GM23248 (cell line): ENCODE data around the gene FRK. TPM values are rescaled to one million over a fixed set of nuclear protein-coding genes. Genes with fewer than 3 reads are reported as not detected.
"Not testable (repeated sequence)": the region's sequence is repeated elsewhere in the genome, so short reads cannot be mapped to it uniquely, and the experiment has no call there.

Source experiments
- DNase-seq: peaks from one replicate; pipeline ENCODE4 v3.0.0-alpha.2; 2015
- H2AFZ ChIP-seq: fragments of 200-600 bp; sonication (generic); 2 replicates; pipeline ENCODE4 v1.6.1; 2016; ENCODE audit warnings: antibody characterized with exemption
- H3F3A ChIP-seq: fragments of 200-600 bp; sonication (generic); 2 replicates; pipeline ENCODE4 v1.6.1; 2016; ENCODE audit warnings: mild to moderate bottlenecking, antibody characterized with exemption, mixed run types; ENCODE audit not compliant: insufficient read depth
- H3K27ac ChIP-seq: fragments of 200-600 bp; sonication (generic); 2 replicates; pipeline ENCODE4 v1.5.1; 2016; ENCODE audit warnings: mild to moderate bottlenecking
- H3K27me3 ChIP-seq: fragments of 200-600 bp; sonication (generic); replicated peaks from 2 replicates; pipeline ENCODE4 v1.6.1; 2016; ENCODE audit warnings: mild to moderate bottlenecking; ENCODE audit not compliant: insufficient read depth
- H3K36me3 ChIP-seq: fragments of 200-600 bp; sonication (generic); 2 replicates; pipeline ENCODE4 v1.6.1; 2016; ENCODE audit warnings: low read depth, mild to moderate bottlenecking
- H3K4me1 ChIP-seq: fragments of 200-600 bp; sonication (generic); 2 replicates; pipeline ENCODE4 v1.6.1; 2016; ENCODE audit warnings: mild to moderate bottlenecking; ENCODE audit not compliant: insufficient read depth
- H3K4me2 ChIP-seq: fragments of 200-600 bp; sonication (generic); one replicate; pipeline ENCODE4 v1.6.1; 2016; ENCODE audit warnings: mild to moderate bottlenecking; ENCODE audit not compliant: unreplicated experiment
- H3K4me3 ChIP-seq: fragments of 200-600 bp; sonication (generic); 2 replicates; pipeline ENCODE4 v1.5.1; 2016; ENCODE audit warnings: mild to moderate bottlenecking
- H3K79me2 ChIP-seq: fragments of 200-600 bp; sonication (generic); 2 replicates; pipeline ENCODE4 v1.6.1; 2016; ENCODE audit warnings: mild to moderate bottlenecking; ENCODE audit not compliant: insufficient read depth
- H3K9ac ChIP-seq: fragments of 200-600 bp; sonication (generic); 2 replicates; pipeline ENCODE4 v1.6.1; 2016; ENCODE audit warnings: mild to moderate bottlenecking
- H3K9me2 ChIP-seq: fragments of 200-600 bp; sonication (generic); 2 replicates; pipeline ENCODE4 v1.6.1; 2016; ENCODE audit warnings: mixed run types, mild to moderate bottlenecking, moderate library complexity; ENCODE audit not compliant: insufficient read depth
- H3K9me3 ChIP-seq: fragments of 200-600 bp; sonication (generic); one replicate; pipeline ENCODE4 v1.6.1; 2017; ENCODE audit warnings: low read depth
- H4K20me1 ChIP-seq: fragments of 200-600 bp; sonication (generic); 2 replicates; pipeline ENCODE4 v1.6.0; 2016; ENCODE audit not compliant: insufficient read depth
- EZH2 ChIP-seq: fragments of 200-600 bp; sonication (generic); IDR thresholded peaks from 2 replicates; pipeline ENCODE4 v1.6.1; 2018; ENCODE audit warnings: antibody characterized with exemption, mild to moderate bottlenecking; ENCODE audit not compliant: insufficient read depth, poor library complexity, severe bottlenecking
- EZH2phosphoT487 ChIP-seq: fragments of 200-600 bp; sonication (generic); IDR thresholded peaks from 2 replicates; pipeline ENCODE4 v1.6.1; 2018; ENCODE audit warnings: antibody characterized with exemption, moderate library complexity, mild to moderate bottlenecking, low read depth; ENCODE audit not compliant: insufficient read depth
- WGBS, 2 experiments: methylation state at CpG; one replicate each; pipeline ENCODE4 v1.1.6; 2015 to 2017; ENCODE audit warnings: low lambda C conversion rate in 2 of 2, low coverage in 1 of 2; ENCODE audit errors: missing lambda C conversion rate in 2 of 2; 5-methylcytosine and 5-hydroxymethylcytosine counted together
- in situ Hi-C: fragments of 300-500 bp; cut with MboI; formaldehyde crosslinking; loops from 2 replicates; pipeline ENCODE4 v1.15.0; 2020
- polyA plus RNA-seq: library from polyadenylated mRNA; unstranded; fragments of >200 nt; fragmentation: Nextera tagmentation; extraction: Ambion mirVana; gene quantifications from 2 replicates; pipeline ENCODE4 v1.2.1, GENCODE V29; 2016
- total RNA-seq: library from RNA; depleted of rRNA; stranded (reverse); fragments of >200 nt; shearing (Covaris generic); gene quantifications from 2 replicates; pipeline ENCODE4 v1.2.3, GENCODE V29; 2014

FRK gene
- total and polyA plus RNA-seq, 2 experiments from 2014 or later, result 0.06 to 0.32 TPM

GRCh38 chr6:115935361-115935760, 125.3 kb downstream of the FRK start:
- Histone ChIP-seq H3K9me3 (no peaks in the 10 kb centered on the region), H3K79me2 (no peaks in the 10 kb centered on the region), H3K36me3 (no peaks in the 10 kb centered on the region), H3K27ac (no peak overlapping the region), H3K4me1 (no peaks in the 10 kb centered on the region), H2AFZ (no peak overlapping the region), H3K4me3 (no peak overlapping the region), H3K9me2 (no peaks in the 10 kb centered on the region), H3F3A (no peaks in the 10 kb centered on the region), H3K4me2 (no peak overlapping the region), H3K9ac (no peak overlapping the region), H4K20me1 (no peaks in the 10 kb centered on the region), H3K27me3 (no peaks in the 10 kb centered on the region)
- WGBS, 2 experiments, result 40 to 42% methylated on average over 8 of the region's 8 CpGs
- DNase-seq, result no peak
- TF ChIP-seq EZH2 (no peak), EZH2phosphoT487 (no peak)
- in situ Hi-C loops, result no loop called here

- no peak for DNase-seq
- in situ Hi-C loops, result no loop called here
- Histone ChIP-seq H3K9ac (no peak overlapping the region), H3K4me3 (no peak overlapping the region), H3K9me2 (no peaks in the 10 kb centered on the region), H3K9me3 (no peaks in the 10 kb centered on the region), H3K79me2 (no peaks in the 10 kb centered on the region), H2AFZ (no peak overlapping the region), H3K27me3 (no peaks in the 10 kb centered on the region), H3K4me2 (no peak overlapping the region), H3K27ac (no peak overlapping the region), H3K4me1 (no peaks in the 10 kb centered on the region), H3K36me3 (no peaks in the 10 kb centered on the region), H4K20me1 (no peaks in the 10 kb centered on the region), H3F3A (no peaks in the 10 kb centered on the region)
- WGBS, 2 experiments, result 82 to 91% methylated on average over 2 of the region's 2 CpGs
- TF ChIP-seq EZH2phosphoT487 (no peak), EZH2 (no peak)
These were observed 125.9 kb downstream of the FRK start for GRCh38 chr6:115934829-115935228.

GRCh38 chr6:115934145-115934544, 126.5 kb downstream of the FRK start:
- TF ChIP-seq EZH2phosphoT487, result no peak
- no peak for TF ChIP-seq EZH2
- no peaks in the 10 kb centered on the region for H3K36me3 ChIP-seq
- no peak overlapping the region for H3K4me3 ChIP-seq
- no peak overlapping the region for H3K4me2 ChIP-seq
- H3K9me3 ChIP-seq, result no peaks in the 10 kb centered on the region
- no peaks in the 10 kb centered on the region for H3K4me1 ChIP-seq
- H3K27ac ChIP-seq, result no peak overlapping the region
- no peak for DNase-seq
- H3K27me3 ChIP-seq, result no peaks in the 10 kb centered on the region
- in situ Hi-C loops, result no loop called here
- H4K20me1 ChIP-seq, result no peaks in the 10 kb centered on the region
- 82 to 91% methylated on average over 3 of the region's 3 CpGs for WGBS, 2 experiments
- no peak overlapping the region for H2AFZ ChIP-seq
- H3F3A ChIP-seq, result no peaks in the 10 kb centered on the region
- no peaks in the 10 kb centered on the region for H3K9me2 ChIP-seq
- no peaks in the 10 kb centered on the region for H3K79me2 ChIP-seq
- H3K9ac ChIP-seq, result no peak overlapping the region

GRCh38 chr6:115932481-115932880, 128.2 kb downstream of the FRK start:
- Histone ChIP-seq H2AFZ (no peak overlapping the region), H3K4me2 (no peak overlapping the region), H3F3A (no peaks in the 10 kb centered on the region), H3K36me3 (no peaks in the 10 kb centered on the region), H3K9ac (no peak overlapping the region), H3K9me3 (no peaks in the 10 kb centered on the region), H4K20me1 (no peaks in the 10 kb centered on the region), H3K9me2 (no peaks in the 10 kb centered on the region), H3K27ac (no peak overlapping the region), H3K27me3 (no peaks in the 10 kb centered on the region), H3K79me2 (no peaks in the 10 kb centered on the region), H3K4me1 (no peaks in the 10 kb centered on the region), H3K4me3 (no peak overlapping the region)
- no peak for TF ChIP-seq EZH2
- no peak for TF ChIP-seq EZH2phosphoT487
- in situ Hi-C loops, result no loop called here
- 0 to 10% methylated on average over 1 of the region's 1 CpG for WGBS, 2 experiments
- DNase-seq, result peak; percentile 8

- H3K27ac ChIP-seq, H3K36me3 ChIP-seq, H3K4me1 ChIP-seq, H3F3A ChIP-seq, H2AFZ ChIP-seq, DNase-seq, H3K4me2 ChIP-seq, H3K27me3 ChIP-seq, H3K9ac ChIP-seq, H3K4me3 ChIP-seq, H3K9me3 ChIP-seq, in situ Hi-C loops, H4K20me1 ChIP-seq, H3K79me2 ChIP-seq, H3K9me2 ChIP-seq: not testable (repeated sequence)
- 69 to 73% methylated on average over 13 to 17 of the region's 24 CpGs for WGBS, 2 experiments
These were observed 132.7 kb downstream of the FRK start for GRCh38 chr6:115928000-115928399.
